Bronchial epithelial cell (primary cell): Measurements from ENCODE around the gene MUC15. TPM values are rescaled to one million over a fixed set of nuclear protein-coding genes. Genes with fewer than 3 reads are reported as not detected.
"Not testable (repeated sequence)": the region's sequence is repeated elsewhere in the genome, so short reads cannot be mapped to it uniquely, and the experiment has no call there.

Experiments used
- DNase-seq: peaks from one replicate; pipeline ENCODE4 v3.0.0-alpha.2; 2010; ENCODE audit warnings: low read depth
- FAIRE-seq: peaks from 2 replicates; lab custom pipeline; 2011; peaks lifted over from hg19 to GRCh38; lab: Jason Lieb, UNC
- H3K27me3 ChIP-seq: 2 replicates; pipeline ENCODE4 v1.5.1; 2011; ENCODE audit warnings: low read length; ENCODE audit not compliant: control insufficient read depth, insufficient read depth
- H3K36me3 ChIP-seq: 2 replicates; pipeline ENCODE4 v1.5.1; 2011; ENCODE audit warnings: low read length; ENCODE audit not compliant: control insufficient read depth, insufficient read depth
- H3K4me3 ChIP-seq: 2 replicates; pipeline ENCODE4 v1.5.1; 2011; ENCODE audit warnings: mild to moderate bottlenecking, low read depth, low read length, control low read depth
- total RNA-seq: library from RNA; depleted of rRNA; stranded (reverse); fragments of >200 nt; gene quantifications from 2 replicates; pipeline ENCODE4 v1.2.1, GENCODE V29; 2014
- TF ChIP-seq, protein P1 (sequence below): IDR thresholded peaks from 2 replicates; pipeline ENCODE4 v1.5.1; 2011; ENCODE audit warnings: mild to moderate bottlenecking, moderate library complexity, low read length, control low read depth, inconsistent platforms; ENCODE audit not compliant: insufficient read depth, severe bottlenecking

Gene MUC15
- total RNA-seq, 1 donor from 2014 or later, result 0.53 TPM

GRCh38 chr11:26597899-26598298, 25.8 kb upstream of the MUC15 start:
- Histone ChIP-seq H3K36me3 (no peaks in the 10 kb centered on the region), H3K4me3 (no peak overlapping the region), H3K27me3 (no peaks in the 10 kb centered on the region)
- DNase-seq, result no peak
- no peak for FAIRE-seq
- TF ChIP-seq, protein P1, sequence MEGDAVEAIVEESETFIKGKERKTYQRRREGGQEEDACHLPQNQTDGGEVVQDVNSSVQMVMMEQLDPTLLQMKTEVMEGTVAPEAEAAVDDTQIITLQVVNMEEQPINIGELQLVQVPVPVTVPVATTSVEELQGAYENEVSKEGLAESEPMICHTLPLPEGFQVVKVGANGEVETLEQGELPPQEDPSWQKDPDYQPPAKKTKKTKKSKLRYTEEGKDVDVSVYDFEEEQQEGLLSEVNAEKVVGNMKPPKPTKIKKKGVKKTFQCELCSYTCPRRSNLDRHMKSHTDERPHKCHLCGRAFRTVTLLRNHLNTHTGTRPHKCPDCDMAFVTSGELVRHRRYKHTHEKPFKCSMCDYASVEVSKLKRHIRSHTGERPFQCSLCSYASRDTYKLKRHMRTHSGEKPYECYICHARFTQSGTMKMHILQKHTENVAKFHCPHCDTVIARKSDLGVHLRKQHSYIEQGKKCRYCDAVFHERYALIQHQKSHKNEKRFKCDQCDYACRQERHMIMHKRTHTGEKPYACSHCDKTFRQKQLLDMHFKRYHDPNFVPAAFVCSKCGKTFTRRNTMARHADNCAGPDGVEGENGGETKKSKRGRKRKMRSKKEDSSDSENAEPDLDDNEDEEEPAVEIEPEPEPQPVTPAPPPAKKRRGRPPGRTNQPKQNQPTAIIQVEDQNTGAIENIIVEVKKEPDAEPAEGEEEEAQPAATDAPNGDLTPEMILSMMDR, result no peak

GRCh38 chr11:26597049-26597689, 25.1 kb upstream of the MUC15 start:
- FAIRE-seq, DNase-seq, H3K27me3 ChIP-seq, H3K36me3 ChIP-seq, H3K4me3 ChIP-seq: not testable (repeated sequence)

DNA sequence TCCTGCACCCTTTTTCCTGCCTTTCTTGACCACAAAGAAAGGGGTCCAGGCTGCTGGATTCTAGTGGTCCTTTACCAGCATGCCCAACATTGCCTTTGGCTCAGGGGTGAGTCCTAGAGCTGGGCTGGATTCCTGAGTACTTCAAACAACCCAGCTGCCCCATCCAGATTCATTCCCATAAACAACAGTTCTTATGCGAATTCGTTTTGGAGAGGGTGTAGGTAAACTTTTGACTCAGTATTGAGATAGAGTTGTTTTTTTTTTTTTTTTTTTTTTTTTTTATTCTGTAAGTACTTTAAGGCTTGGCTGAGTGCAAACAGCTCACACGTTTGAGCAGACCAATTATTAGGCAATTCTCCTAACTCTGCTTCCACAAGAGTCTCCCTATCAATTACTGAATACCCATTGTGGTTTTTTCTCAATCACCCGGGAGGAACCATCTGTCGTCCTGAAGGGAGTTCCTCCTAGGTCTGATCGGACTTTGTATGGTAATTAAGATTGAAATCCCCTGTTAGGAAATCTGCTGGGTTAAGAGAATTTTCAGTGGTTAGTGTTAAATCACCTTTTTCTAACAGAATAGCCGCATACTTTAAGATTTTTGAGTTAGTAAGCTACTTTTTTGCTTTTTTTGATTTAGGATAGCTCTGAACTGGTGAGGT, 23.3 kb upstream of the MUC15 start:
- DNase-seq, H3K4me3 ChIP-seq, H3K27me3 ChIP-seq, H3K36me3 ChIP-seq, FAIRE-seq: not testable (repeated sequence)

DNA sequence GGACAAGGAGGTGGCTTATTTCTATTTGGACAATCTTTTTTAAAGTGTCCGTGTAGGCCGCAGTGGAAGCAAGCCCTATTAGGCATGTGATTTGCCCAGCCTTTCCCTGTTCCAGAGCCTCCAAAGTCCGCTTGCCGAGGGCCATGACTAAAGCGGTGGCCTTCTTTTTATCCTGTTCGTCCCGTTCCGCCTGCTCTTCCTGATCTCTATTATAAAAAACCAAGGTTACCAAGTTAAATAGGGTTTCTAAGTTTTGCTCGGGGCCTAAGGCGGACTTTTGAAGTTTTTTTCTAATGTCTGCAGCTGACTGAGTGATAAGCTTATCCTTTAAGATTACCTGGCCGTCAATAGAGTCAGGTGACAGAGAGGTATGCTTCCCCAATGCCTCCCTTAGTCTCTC, 21.6 kb upstream of the MUC15 start:
- DNase-seq (no peak), FAIRE-seq (no peak)
- TF ChIP-seq, protein P1, result no peak

GRCh38 chr11:26587073-26587472, 15.0 kb upstream of the MUC15 start:
- no peaks in the 10 kb centered on the region for H3K36me3 ChIP-seq
- FAIRE-seq (no peak), DNase-seq (peak; percentile 44)

More for the DNA sequence above, 21.6 kb upstream of the MUC15 start:
- Histone ChIP-seq H3K36me3 (no peaks in the 10 kb centered on the region), H3K4me3 (no peak overlapping the region), H3K27me3 (no peaks in the 10 kb centered on the region)

GRCh38 chr11:26584818-26585217, 12.8 kb upstream of the MUC15 start:
- DNase-seq (peak; percentile 80), FAIRE-seq (no peak)
- TF ChIP-seq, protein P1, result no peak
- Histone ChIP-seq H3K36me3 (no peaks in the 10 kb centered on the region), H3K4me3 (no peak overlapping the region), H3K27me3 (no peaks in the 10 kb centered on the region)

More at GRCh38 chr11:26587073-26587472, 15.0 kb upstream of the MUC15 start:
- Histone ChIP-seq H3K4me3 (no peak overlapping the region), H3K27me3 (no peaks in the 10 kb centered on the region)
- TF ChIP-seq, protein P1, result no peak
